GM19043 (cell line): ENCODE measurements around the gene IFT172.
A peak's percentile ranks its signal among the peaks of the same experiment; 100 is the strongest.

Source experiments
- ATAC-seq: cut with Tn5 transposase; IDR thresholded peaks from one replicate; pipeline ENCODE4 v1.9.1; 2021; ENCODE audit warnings: low read depth; ENCODE audit not compliant: unreplicated experiment

IFT172 gene

DNA sequence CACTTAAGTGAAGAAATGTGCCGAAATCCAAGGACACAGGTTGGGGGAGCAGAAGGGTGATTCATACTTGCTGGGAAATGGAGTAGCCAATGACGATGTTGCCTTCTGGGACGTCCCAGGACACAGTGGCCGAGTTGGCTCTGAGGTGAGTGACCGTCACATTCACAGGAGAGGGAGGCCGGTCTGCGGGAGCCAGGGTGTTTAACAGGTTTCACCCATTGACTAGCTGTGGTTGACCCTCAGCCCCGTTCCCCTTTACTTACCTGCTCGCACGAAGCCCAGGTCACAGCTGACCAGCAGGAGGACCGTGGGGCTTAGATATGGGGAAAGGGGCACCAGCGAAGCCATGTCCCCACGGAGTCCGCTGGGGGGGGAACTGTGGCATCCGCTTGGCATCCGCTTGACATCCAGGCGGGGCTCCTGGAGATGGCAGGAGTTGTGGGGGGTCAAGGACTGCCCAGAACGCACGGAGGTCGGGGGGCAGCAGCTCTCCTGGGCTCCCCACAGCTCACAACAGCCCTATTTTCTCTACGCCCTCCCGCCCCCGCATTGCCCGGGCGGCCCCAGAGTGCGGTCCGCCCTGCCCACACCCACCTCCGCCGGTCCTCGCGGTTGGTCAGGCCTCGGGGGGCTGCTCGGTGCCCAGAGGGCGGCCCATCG, 4.9 kb upstream of the IFT172 start:
- no peak for ATAC-seq

DNA sequence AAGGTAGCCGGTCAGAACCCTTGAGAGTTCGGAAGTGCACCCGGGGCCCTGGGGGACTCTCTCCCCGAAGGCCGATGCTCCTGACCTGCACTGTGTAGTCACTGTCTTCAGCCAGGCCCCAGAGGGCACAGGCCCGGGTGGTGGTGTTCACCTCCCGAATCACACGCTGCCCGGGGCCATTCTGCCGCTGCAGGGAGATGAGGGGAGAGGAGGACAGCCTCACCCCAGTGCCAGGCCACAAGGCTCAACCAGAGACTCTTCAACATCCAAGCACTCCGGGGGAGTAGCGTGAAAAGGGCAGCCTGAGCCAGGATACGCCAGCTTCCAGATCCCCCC, 4.4 kb upstream of the IFT172 start:
- no peak for ATAC-seq

DNA sequence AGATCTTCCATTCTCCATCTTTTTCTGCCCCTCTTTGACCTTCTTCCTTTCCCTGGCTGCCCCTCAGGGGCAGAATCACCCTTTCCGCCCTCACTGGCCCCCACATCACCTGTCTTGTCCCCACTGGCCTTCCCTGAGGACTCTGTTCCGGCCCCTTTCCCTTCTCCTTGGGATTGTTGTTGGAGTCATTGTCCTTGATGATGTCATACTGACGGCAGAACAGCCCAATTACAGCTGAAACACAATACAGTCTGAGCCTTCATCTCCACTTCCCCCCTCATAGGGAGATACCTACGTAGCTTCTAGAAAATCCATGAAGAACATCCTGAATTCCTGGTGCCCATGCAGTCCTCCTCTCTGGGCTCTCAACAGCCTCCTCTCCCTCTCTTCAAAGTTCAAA, 3.0 kb upstream of the IFT172 start:
- ATAC-seq, result no peak

DNA sequence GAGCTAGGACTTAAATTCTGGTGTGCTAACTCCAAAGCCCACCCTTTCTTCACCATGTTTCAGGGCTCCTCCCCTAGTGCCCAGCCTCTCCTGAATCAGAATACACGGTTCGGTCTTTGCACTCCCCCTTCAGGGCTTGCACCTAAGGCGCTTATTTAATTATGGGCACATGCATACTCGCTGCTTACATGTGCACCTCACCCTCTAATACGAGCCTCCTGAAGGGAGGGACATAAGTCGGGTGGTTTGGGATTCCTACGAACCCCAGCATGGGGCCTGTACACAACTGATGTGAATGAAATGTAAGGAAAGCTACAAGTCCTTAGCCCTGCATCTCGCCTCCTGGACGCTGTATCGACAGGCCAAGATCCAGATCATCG, 435 bp downstream of the IFT172 start:
- no peak for ATAC-seq

DNA sequence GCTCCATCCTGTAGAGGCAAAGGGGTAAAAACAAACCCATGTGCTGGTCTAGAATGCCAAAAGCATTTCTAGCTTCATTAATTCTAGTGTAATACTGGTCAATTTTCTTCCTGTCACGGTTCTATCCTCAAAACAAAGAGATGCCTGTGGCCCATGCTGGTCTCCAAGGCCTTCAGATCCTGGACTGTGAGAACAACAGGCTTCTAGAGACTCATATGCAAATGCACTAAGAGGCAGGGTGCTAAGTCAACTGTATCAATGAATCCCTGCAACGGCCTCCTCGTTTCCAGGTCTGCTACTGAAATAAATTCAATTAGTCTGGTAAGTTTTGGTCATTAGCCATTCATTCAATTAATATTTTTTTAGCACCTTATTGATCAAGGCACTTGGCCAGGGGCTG, 4.0 kb downstream of the IFT172 start:
- no peak for ATAC-seq

DNA sequence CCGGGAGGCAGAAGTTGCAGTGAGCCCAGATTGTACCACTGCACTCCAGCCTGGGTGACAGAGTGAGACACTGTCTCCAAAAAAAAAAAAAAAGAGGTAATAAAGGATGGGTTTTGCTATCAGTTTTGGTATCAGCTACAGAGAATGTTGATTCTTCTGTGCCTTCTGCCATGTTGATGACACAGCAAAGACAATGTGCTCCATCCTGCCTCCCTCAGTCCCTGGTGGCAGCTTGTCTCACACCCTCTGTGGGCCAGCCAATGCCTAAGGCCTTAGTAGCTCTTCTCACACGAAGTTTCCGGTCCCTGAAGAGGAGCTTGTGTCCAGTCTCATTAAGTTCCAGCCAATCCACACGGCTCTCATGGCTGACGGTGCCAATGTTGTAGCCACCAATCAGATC, 17.6 kb downstream of the IFT172 start:
- no peak for ATAC-seq

DNA sequence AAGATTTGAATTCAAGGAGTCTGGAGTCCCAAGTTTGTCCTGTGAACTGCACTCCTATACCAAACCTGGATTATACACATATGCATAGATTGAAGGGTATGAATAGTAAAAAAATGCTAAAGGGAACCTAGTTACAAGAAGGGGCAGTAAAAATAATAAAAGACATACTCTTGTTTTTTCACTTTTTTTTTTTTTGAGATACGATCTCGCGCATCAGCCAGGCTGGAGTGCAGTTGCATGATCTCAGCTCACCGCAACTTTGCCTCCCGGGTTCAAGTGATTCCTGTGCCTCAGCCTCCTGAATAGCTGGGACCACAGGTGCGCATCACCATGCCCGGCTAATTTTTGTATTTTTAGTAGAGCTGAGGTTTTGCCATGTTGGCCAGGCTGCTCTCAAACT, 25.1 kb downstream of the IFT172 start:
- ATAC-seq, result no peak

DNA sequence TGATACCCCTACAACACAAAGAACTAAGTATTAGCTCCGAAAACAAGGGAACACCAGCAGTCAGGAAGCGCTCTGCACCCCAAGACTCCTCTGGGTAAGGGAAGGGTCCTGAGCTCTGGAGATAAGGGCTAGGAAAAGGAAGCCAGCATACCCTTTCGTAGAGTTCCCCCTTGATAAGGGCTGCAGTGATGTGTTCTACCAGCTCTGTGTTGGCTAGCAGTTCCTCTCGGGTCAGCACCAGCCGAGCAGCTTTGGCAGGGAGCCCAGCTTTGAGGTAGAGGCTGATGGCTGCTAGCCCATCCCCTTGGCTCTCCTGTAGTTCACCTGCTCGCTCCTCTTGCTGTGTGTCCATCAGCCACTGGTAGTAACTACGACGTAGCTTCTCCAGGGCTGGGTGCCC, 28.4 kb downstream of the IFT172 start:
- no peak for ATAC-seq

DNA sequence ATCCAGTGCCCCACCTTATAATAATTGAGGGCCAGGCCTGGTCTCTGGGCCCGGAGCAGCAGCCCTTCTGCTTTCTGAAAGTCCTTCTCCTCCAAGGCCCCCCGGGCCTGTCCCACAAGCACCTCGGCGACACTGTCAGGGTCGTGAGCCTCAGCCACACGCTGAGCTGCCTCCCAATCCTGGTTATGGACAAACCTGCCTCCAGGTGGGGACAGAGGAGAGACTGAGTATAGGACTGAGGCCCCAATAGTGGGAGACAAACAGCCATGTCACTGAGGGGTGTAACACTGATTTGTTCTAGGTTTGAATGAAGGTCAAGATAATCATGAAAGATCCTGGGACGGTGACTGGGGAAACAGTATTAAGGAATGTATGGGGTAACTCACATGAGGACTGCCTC, 35.6 kb downstream of the IFT172 start:
- ATAC-seq, result no peak

DNA sequence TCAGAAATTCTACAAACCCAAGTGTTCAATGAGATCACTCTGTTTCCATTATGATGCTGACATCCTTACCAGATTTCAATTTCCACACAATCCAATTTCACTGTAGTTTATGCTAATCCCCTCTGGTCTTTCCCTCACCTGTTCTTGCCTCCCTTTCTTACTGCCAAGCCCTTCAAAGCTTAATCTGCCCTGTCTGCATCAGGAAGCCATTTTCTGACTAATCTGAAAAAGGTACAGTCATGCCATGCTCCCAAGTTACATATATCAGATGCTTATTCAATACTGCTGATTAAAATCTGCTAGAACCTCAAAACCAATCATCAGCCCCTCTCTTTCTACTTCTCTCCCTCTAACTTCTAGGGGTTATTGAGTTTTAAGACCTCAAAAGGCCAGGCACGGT, 38.4 kb downstream of the IFT172 start:
- no peak for ATAC-seq

DNA sequence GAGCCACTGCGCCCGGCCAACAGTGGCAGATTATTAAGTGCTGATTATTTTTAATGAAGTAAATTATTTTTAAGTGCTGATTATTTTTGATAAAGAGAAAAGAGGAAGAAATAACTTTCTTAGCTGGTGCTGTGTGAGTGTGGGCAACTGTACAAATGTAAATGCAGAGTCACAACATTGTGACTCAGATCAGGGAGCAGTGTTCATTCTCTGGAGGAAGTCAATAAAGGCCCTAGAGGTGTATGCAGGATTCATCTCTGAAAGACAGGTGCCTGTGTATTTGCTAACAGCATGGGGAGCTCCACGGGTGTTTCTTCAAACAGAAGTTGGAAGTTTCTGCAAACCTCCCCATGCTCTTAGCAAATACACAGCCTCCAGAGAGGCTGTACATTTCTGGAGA, 41.2 kb downstream of the IFT172 start:
- ATAC-seq, result no peak

DNA sequence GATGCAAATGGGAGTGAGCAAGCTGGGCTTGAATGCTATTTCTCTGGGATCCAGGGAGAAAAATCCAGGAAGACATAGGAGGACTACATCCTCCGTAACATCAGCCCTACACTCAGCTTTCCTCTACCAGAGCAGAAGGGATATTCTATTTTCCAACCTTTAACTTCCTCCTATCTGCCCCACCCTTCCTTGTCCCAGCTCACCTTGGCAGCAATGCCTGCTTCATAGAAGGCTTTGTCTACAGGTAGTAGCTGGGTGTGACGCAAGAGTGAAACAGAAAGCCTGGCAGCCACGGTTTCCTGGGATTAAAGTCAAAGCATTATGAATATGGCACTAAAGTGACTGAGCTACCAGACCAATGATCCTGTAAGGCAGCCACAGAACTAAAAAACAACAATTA, 43.5 kb downstream of the IFT172 start:
- ATAC-seq, result no peak

DNA sequence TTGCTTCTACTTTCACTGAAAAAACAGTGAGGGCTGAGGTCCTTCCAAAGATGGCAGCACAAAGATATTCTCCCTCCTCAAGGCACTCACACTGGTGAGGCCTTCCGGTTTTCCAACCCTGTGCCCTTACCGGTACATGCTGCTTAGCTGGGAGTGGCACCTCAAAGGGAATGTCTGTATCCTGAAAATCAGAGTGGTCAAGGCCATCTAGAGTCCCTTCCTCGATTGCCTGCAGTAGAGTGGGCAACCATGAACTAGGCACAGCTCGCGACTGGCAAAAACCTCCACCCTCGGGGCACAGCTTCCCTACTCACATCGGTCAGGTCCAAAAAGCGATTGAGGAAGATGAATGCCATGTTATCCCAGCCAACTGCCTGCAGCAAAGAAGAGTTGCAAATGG, 43.9 kb downstream of the IFT172 start:
- no peak for ATAC-seq

DNA sequence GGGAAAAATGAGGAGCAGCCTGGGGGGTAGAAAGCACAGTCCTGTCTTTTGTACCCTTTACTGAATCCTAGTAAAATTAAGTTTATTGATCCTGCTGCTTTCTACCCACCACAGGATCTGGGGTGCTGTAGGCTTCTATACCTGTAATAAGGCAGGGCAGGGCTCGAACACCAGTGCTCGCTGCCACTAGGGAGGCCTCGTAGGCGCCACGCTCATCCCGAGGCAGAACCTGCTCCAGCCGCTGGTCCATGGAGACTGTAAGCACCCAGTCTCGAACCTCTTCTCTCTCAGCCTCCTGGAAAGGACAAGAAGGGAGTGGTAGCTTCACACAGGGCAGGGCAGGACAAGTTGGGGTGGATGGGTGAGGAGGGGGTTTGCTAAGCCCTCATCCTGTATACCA, 44.4 kb downstream of the IFT172 start:
- ATAC-seq, result no peak

DNA sequence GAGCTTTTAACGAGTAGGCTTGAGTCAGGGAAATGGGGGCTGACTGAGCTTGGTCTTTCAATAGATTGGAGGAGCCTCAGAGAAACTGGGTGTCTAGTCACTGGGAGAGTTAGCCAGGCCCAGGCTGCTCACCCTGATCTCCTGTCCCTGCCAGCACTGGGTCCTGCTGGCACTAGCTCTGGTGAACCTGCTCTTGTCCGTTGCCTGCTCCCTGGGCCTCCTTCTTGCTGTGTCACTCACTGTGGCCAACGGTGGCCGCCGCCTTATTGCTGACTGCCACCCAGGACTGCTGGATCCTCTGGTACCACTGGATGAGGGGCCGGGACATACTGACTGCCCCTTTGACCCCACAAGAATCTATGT, 46.6 kb downstream of the IFT172 start:
- no peak for ATAC-seq

DNA sequence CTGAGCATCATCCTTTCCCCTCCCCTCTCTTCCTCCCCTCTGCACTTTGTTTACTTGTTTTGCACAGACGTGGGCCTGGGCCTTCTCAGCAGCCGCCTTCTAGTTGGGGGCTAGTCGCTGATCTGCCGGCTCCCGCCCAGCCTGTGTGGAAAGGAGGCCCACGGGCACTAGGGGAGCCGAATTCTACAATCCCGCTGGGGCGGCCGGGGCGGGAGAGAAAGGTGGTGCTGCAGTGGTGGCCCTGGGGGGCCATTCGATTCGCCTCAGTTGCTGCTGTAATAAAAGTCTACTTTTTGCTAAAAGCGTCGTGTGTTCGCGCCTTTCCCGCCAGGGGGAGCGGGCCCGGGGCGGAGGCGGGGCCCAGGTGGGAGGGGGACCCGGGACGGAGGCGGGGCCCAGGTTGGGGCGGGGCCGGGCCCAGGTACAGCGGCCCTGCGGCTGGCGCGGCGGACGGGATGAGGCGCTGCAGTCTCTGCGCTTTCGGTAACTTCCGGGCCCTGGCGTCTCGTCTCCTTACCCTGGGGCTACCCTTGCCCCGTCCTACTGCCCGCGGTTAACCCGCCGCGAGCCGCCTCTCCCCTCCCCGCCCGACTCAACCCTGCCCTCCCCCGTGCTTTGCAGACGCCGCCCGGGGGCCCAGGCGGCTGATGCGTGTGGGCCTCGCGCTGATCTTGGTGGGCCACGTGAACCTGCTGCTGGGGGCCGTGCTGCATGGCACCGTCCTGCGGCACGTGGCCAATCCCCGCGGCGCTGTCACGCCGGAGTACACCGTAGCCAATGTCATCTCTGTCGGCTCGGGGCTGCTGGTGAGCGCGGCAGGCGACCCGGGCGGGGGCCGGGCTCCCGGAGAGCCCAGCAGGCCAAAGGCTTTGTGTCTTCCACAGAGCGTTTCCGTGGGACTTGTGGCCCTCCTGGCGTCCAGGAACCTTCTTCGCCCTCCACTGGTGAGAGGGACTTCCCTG, 47.3 kb downstream of the IFT172 start, which contains the start of gene KRTCAP3:
TSS of gene KRTCAP3 (plus strand) at position 424 of the 962 bp plus-strand sequence. CDS start at position 456, 32 bp downstream.
- no peak for ATAC-seq

DNA sequence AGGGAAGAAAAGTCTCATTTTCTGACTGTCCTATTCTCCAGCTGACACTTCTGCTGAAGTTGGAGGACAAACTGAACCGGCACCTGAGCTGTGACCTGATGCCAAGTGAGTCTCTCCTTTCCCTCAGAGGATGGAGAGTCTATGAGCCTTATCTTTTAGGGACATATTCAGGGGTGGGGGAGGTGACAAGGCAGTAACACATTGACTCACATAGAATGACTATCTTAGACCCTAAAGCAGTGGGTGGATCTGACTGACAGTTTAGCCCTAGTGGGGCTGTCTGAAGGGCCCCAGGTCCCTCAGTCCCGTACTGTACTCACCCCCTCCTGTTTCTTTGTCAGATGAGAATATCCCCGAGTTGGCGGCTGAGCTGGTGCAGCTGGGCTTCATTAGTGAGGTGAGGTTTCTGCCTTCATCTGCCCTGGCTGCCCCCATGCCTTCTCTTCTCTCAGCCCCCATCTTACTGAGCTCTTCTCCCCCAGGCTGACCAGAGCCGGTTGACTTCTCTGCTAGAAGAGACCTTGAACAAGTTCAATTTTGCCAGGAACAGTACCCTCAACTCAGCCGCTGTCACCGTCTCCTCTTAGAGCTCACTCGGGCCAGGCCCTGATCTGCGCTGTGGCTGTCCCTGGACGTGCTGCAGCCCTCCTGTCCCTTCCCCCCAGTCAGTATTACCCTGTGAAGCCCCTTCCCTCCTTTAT, 48.2 kb downstream of the IFT172 start:
- ATAC-seq, result no peak

DNA sequence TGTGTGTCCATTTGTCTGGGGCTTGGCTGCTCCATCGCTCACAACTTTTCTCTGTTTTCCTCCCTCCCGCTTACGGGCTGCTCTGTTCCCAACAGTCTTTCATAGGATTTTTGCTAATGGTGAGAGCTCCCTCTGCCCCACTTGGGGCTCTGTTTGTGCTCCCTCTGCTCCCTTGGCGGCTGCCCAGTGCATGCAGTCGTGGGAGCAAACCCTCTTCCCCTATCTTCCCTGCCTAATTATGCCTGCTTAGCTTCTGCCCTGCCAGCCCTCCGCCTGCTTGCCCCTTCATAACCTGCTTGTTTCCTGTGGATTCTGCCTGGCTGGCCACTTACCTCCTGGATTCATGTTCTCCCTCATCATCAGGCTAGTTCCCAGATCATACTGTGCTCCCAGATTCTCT, 53.9 kb downstream of the IFT172 start:
- ATAC-seq, result no peak

DNA sequence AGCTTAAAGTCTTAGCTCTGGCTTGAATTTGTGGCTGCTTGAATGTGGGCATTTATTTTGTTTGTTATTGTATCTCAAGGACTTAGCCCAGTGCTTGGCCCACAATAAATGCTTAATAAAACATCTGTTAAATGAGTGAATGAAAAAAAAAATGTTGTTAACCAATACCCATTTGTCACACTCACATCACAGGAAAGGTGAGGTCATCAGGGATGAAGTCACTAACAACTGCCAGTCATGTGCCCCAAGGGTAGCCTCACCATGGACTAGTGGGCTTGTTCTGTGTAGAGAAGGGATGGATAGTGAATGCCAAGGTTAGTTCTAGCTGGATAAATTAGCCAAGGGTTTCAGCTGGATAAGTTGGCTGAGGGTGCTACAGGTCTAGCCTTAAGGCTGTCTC, 58.1 kb downstream of the IFT172 start:
- ATAC-seq, result no peak

DNA sequence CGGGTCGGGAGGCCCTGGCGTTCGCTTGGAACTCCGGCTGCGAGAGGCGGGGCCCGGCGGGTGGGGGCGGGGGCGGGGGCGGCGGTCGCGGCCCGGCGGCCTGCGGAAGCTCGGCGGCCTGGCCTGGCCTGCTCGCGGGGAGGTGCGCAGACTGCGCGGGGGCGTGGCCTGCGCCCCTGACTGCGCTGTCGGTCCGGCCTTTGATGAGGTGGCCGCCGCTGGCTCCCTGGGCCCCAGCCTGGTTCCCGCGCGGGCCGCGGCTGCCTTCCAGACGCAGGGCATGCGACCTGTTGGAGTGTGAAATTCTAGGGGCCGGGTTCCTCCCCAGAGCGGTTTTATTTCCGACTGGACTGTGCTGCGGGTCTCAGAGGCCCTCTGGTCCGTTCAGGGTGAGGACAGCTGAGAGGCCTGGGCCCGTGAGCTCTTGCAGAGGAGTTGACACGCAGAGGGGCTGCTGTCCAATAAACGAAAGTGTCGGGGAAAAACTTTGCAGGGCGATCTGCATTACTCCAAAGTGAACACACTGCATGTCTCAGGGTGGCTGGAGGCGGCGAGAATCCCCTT, 60.5 kb downstream of the IFT172 start:
- ATAC-seq, result peak; percentile 76
